H1 (cell line): ENCODE data around the gene SEL1L2. TPM values are rescaled to one million over a fixed set of nuclear protein-coding genes. Genes with fewer than 3 reads are reported as not detected.

ENCODE experiments used
- CTCF ChIA-PET: fragments of 300-600 bp; sonication (Branson Sonifier 250); formaldehyde crosslinking; loops from one replicate; lab custom pipeline; 2021; ENCODE audit not compliant: partially characterized antibody; lab: Charles Lee
- POLR2A ChIA-PET: fragments of 300-600 bp; sonication (Branson Sonifier 250); formaldehyde crosslinking; loops from one replicate; lab custom pipeline; 2021; ENCODE audit warnings: inconsistent platforms; ENCODE audit not compliant: partially characterized antibody; lab: Charles Lee
- DNase-seq, 2 experiments: peaks; one replicate each; pipeline versions ENCODE4 v3.0.0 to v3.0.0-alpha.2; 2010 to 2022; ENCODE audit warnings: low spot score in 2 of 2, low read depth in 1 of 2, mixed read lengths in 1 of 2
- FAIRE-seq: peaks from 2 replicates; lab custom pipeline; 2011; peaks lifted over from hg19 to GRCh38; lab: Jason Lieb, UNC
- H2AFZ ChIP-seq: 2 replicates; pipeline ENCODE4 v1.8.1; 2012; ENCODE audit warnings: low read length, inconsistent platforms
- H2AK5ac ChIP-seq: 2 replicates; pipeline ENCODE4 v1.6.1; 2013; ENCODE audit warnings: low read depth, low read length
- H2BK120ac ChIP-seq: replicated peaks from 2 replicates; pipeline ENCODE3; 2013; ENCODE audit warnings: low read depth, low read length, inconsistent platforms
- H2BK12ac ChIP-seq: 2 replicates; pipeline ENCODE4 v1.6.1; 2013; ENCODE audit warnings: low read depth, low read length
- H2BK15ac ChIP-seq: 2 replicates; pipeline ENCODE4 v1.6.1; 2013; ENCODE audit warnings: low read length
- H2BK20ac ChIP-seq: 2 replicates; pipeline ENCODE4 v1.6.1; 2013; ENCODE audit warnings: low read length
- H2BK5ac ChIP-seq: 2 replicates; pipeline ENCODE4 v1.6.1; 2013; ENCODE audit warnings: low read depth, low read length
- H3K14ac ChIP-seq: 2 replicates; pipeline ENCODE4 v1.6.1; 2013; ENCODE audit warnings: inconsistent platforms; ENCODE audit not compliant: insufficient read length
- H3K18ac ChIP-seq: 2 replicates; pipeline ENCODE4 v1.6.1; 2013; ENCODE audit warnings: low read length; ENCODE audit errors: extremely low read depth
- H3K23ac ChIP-seq: 2 replicates; pipeline ENCODE4 v1.6.1; 2013; ENCODE audit warnings: inconsistent platforms; ENCODE audit not compliant: insufficient read length
- H3K23me2 ChIP-seq: 2 replicates; pipeline ENCODE4 v1.6.1; 2013; ENCODE audit warnings: low read depth, low read length
- H3K27ac ChIP-seq: 2 replicates; pipeline ENCODE4 v1.6.1; 2011; ENCODE audit warnings: low read depth, low read length, inconsistent platforms
- H3K27me3 ChIP-seq, 4 experiments: replicated peaks in 1 of 4; 1 replicate in 1 of 4; 2 replicates in 3 of 4; pipeline versions ENCODE4 v1.6.1 to v1.8.1; 2011 to 2013; ENCODE audit warnings: low read length in 3 of 4, mild to moderate bottlenecking in 3 of 4, inconsistent platforms in 2 of 4, mixed read lengths in 2 of 4, moderate library complexity in 1 of 4; ENCODE audit not compliant: control insufficient read depth in 3 of 4, insufficient read depth in 3 of 4; ENCODE audit errors: extremely low read depth in 1 of 4
- H3K36me3 ChIP-seq, 4 experiments: 2 replicates each; pipeline versions ENCODE4 v1.6.1 to v1.8.1; 2011 to 2013; ENCODE audit warnings: mild to moderate bottlenecking in 4 of 4, low read length in 3 of 4, moderate library complexity in 2 of 4, control low read depth in 1 of 4, inconsistent platforms in 1 of 4; ENCODE audit not compliant: insufficient read depth in 4 of 4, control insufficient read depth in 2 of 4
- H3K4ac ChIP-seq: replicated peaks from 2 replicates; pipeline ENCODE3; 2013; ENCODE audit warnings: low read length, low read depth, mixed read lengths, inconsistent platforms; ENCODE audit not compliant: insufficient read length
- H3K4me1 ChIP-seq, 4 experiments: replicated peaks in 1 of 4; 1 replicate in 1 of 4; 2 replicates in 3 of 4; pipeline versions ENCODE4 v1.6.1 to v1.8.1; 2011 to 2013; ENCODE audit warnings: low read length in 3 of 4, inconsistent platforms in 2 of 4, mixed read lengths in 1 of 4; ENCODE audit not compliant: insufficient read depth in 4 of 4, control insufficient read depth in 3 of 4
- H3K4me2 ChIP-seq, 2 experiments: 2 replicates each; pipeline versions ENCODE4 v1.6.1 to v1.8.1; 2011 to 2013; ENCODE audit warnings: low read depth in 2 of 2, low read length in 2 of 2, control low read depth in 1 of 2, inconsistent platforms in 1 of 2, mild to moderate bottlenecking in 1 of 2; ENCODE audit not compliant: insufficient read depth in 1 of 2
- H3K4me3 ChIP-seq, 4 experiments: fragments of 200-600, 300-600 bp in 1 of 4; sonication (generic), shearing (Covaris generic), sonication (Bioruptor Twin) in 1 of 4; 2 replicates each; pipeline versions ENCODE4 v1.5.1 to v1.8.1; 2011 to 2016; ENCODE audit warnings: low read length in 4 of 4, low read depth in 3 of 4, control low read depth in 2 of 4, inconsistent platforms in 2 of 4, mild to moderate bottlenecking in 2 of 4, mixed read lengths in 1 of 4, moderate library complexity in 1 of 4; ENCODE audit not compliant: insufficient read depth in 2 of 4; ENCODE audit errors: extremely low read depth in 1 of 4
- H3K56ac ChIP-seq: replicated peaks from 2 replicates; pipeline ENCODE3; 2013; ENCODE audit warnings: low read depth, mild to moderate bottlenecking, mixed read lengths, low read length, inconsistent platforms; ENCODE audit not compliant: insufficient read length
- H3K79me1 ChIP-seq: 2 replicates; pipeline ENCODE4 v1.6.1; 2013; ENCODE audit warnings: low read depth, low read length, control low read depth
- H3K79me2 ChIP-seq, 2 experiments: 2 replicates each; pipeline versions ENCODE4 v1.6.1 to v1.8.1; 2012 to 2013; ENCODE audit warnings: low read length in 2 of 2, mild to moderate bottlenecking in 2 of 2, inconsistent platforms in 1 of 2; ENCODE audit not compliant: insufficient read depth in 2 of 2, control insufficient read depth in 1 of 2
- H3K9ac ChIP-seq, 4 experiments: replicated peaks in 1 of 4; 1 replicate in 1 of 4; 2 replicates in 3 of 4; pipeline versions ENCODE4 v1.6.1 to v1.8.1; 2011 to 2013; ENCODE audit warnings: low read depth in 3 of 4, low read length in 3 of 4, control low read depth in 2 of 4, mild to moderate bottlenecking in 2 of 4, moderate library complexity in 2 of 4, inconsistent platforms in 1 of 4; ENCODE audit errors: extremely low read depth in 1 of 4
- H3K9me3 ChIP-seq, 2 experiments: 2 replicates each; pipeline versions ENCODE4 v1.6.1 to v1.8.1; 2012 to 2013; ENCODE audit warnings: mild to moderate bottlenecking in 2 of 2, moderate library complexity in 2 of 2, control low read depth in 1 of 2, inconsistent platforms in 1 of 2, low read depth in 1 of 2, low read length in 1 of 2, mixed read lengths in 1 of 2; ENCODE audit not compliant: insufficient read depth in 2 of 2
- H4K20me1 ChIP-seq, 2 experiments: replicated peaks in 1 of 2; 2 replicates each; pipeline versions ENCODE3 to v1.8.1; 2011 to 2013; ENCODE audit warnings: inconsistent platforms in 2 of 2, low read length in 2 of 2, mild to moderate bottlenecking in 1 of 2; ENCODE audit not compliant: insufficient read depth in 2 of 2, control insufficient read depth in 1 of 2
- H4K5ac ChIP-seq: 2 replicates; pipeline ENCODE4 v1.6.1; 2013; ENCODE audit warnings: low read length, low read depth, mixed read lengths, inconsistent platforms; ENCODE audit not compliant: insufficient read length
- H4K8ac ChIP-seq: 2 replicates; pipeline ENCODE4 v1.8.0; 2013; ENCODE audit warnings: mild to moderate bottlenecking, moderate library complexity, low read length, inconsistent platforms; ENCODE audit not compliant: insufficient read depth; ENCODE audit errors: extremely low read depth
- H4K91ac ChIP-seq: replicated peaks from 2 replicates; pipeline ENCODE3; 2013; ENCODE audit warnings: low read length, mixed read lengths, inconsistent platforms; ENCODE audit not compliant: insufficient read length
- CBX8 ChIP-seq: fragments of 300-800, 300-1000 bp; sonication (generic); IDR thresholded peaks from 2 replicates; pipeline ENCODE4 v1.7.1; 2016; ENCODE audit warnings: low read depth, low read length, borderline replicate concordance
- EP300 ChIP-seq, 2 experiments: IDR thresholded peaks; 1 replicate in 1 of 2; 2 replicates in 1 of 2; pipeline ENCODE4 v1.6.1; 2011 to 2012; ENCODE audit warnings: low read depth in 2 of 2, low read length in 2 of 2, mild to moderate bottlenecking in 2 of 2, borderline replicate concordance in 1 of 2, inconsistent platforms in 1 of 2, moderate library complexity in 1 of 2
- HDAC2 ChIP-seq, 2 experiments: fragments of 300-600 bp in 1 of 2; sonication (generic) in 1 of 2; IDR thresholded peaks; 2 replicates each; pipeline ENCODE4 v1.6.1; 2011 to 2012; ENCODE audit warnings: low read depth in 2 of 2, low read length in 2 of 2, mild to moderate bottlenecking in 2 of 2, moderate library complexity in 2 of 2, borderline replicate concordance in 1 of 2, inconsistent platforms in 1 of 2
- KDM1A ChIP-seq: fragments of 200-600, 300-600 bp; sonication (generic); IDR thresholded peaks from 2 replicates; pipeline ENCODE4 v1.7.1; 2016; ENCODE audit warnings: mild to moderate bottlenecking, low read length, borderline replicate concordance
- KDM4A ChIP-seq: IDR thresholded peaks from one replicate; pipeline ENCODE4 v1.7.1; 2012; ENCODE audit warnings: low read depth, mild to moderate bottlenecking, moderate library complexity, low read length, inconsistent platforms; ENCODE audit not compliant: severe bottlenecking
- MAFK ChIP-seq: IDR thresholded peaks from 2 replicates; pipeline ENCODE4 v1.6.1; 2012; ENCODE audit warnings: low read depth, mild to moderate bottlenecking, improper control_type of control experiment, low read length
- NRF1 ChIP-seq: IDR thresholded peaks from 2 replicates; pipeline ENCODE4 v1.6.1; 2011; ENCODE audit warnings: mild to moderate bottlenecking, low read depth, low read length, improper control_type of control experiment
- POLR2A ChIP-seq, 2 experiments: IDR thresholded peaks; 1 replicate in 1 of 2; 2 replicates in 1 of 2; pipeline ENCODE4 v1.6.1; 2011; ENCODE audit warnings: low read depth in 2 of 2, low read length in 2 of 2, mild to moderate bottlenecking in 2 of 2; ENCODE audit errors: control extremely low read depth in 1 of 2
- POU5F1 ChIP-seq: IDR thresholded peaks from 2 replicates; pipeline ENCODE4 v1.6.1; 2011; ENCODE audit warnings: low read depth, mild to moderate bottlenecking, low read length, moderate library complexity
- SP1 ChIP-seq: IDR thresholded peaks from 2 replicates; pipeline ENCODE4 v1.6.1; 2011; ENCODE audit warnings: low read depth, low read length
- SUZ12 ChIP-seq: fragments of 200-600 bp; sonication (generic); IDR thresholded peaks from 2 replicates; pipeline ENCODE4 v1.6.1; 2012; ENCODE audit warnings: mild to moderate bottlenecking, inconsistent platforms, low read length, moderate library complexity, mixed read lengths
- TAF1 ChIP-seq: IDR thresholded peaks from 2 replicates; pipeline ENCODE4 v1.6.1; 2011; ENCODE audit warnings: mild to moderate bottlenecking, low read depth, low read length
- WGBS, 2 experiments: shearing (Covaris generic) in 1 of 2; methylation state at CpG; one replicate each; pipeline versions ENCODE4 v1.1.6 to v1.1.7; 2013 to 2015; ENCODE audit warnings: low lambda C conversion rate in 2 of 2, mixed read lengths in 2 of 2, inconsistent platforms in 1 of 2, low coverage in 1 of 2, missing lambda C conversion rate in 1 of 2; ENCODE audit not compliant: insufficient replicate concordance in 2 of 2, insufficient coverage in 1 of 2, insufficient read length in 1 of 2; ENCODE audit errors: extremely low coverage in 1 of 2, missing lambda C conversion rate in 1 of 2; 5-methylcytosine and 5-hydroxymethylcytosine counted together
- polyA plus RNA-seq, 7 experiments: library from polyadenylated mRNA; depleted of rRNA in 3 of 7; stranded (reverse) in 5 of 7; unstranded in 2 of 7; fragments of >200 nt in 5 of 7; fragments of 200-250 nt in 2 of 7; gene quantifications; 1 replicate in 5 of 7; 2 replicates in 1 of 7; 4 replicates in 1 of 7; pipeline versions ENCODE4 v1.2.1 to v1.2.3, GENCODE V29; 2011 to 2013; ENCODE audit warnings: missing spikeins in 2 of 7, mixed read lengths in 2 of 7
- total RNA-seq: library from RNA; stranded (reverse); fragmentation: NEBNext Ultra II Directional; extraction: Animal tissue kit (Norgen Biotek cat#: 25700); gene quantifications from 2 replicates; pipeline ENCODE4 v1.2.1, GENCODE V29; 2021
- TF ChIP-seq, protein P1 (sequence below): IDR thresholded peaks from 2 replicates; pipeline ENCODE4 v1.6.1; 2011; ENCODE audit warnings: low read length, improper control_type of control experiment

The SEL1L2 gene
- total and polyA plus RNA-seq, 2 of the 8 experiments (the other 6 are each of a cell fraction or from before 2014, with no cell fraction given): not detected

DNA sequence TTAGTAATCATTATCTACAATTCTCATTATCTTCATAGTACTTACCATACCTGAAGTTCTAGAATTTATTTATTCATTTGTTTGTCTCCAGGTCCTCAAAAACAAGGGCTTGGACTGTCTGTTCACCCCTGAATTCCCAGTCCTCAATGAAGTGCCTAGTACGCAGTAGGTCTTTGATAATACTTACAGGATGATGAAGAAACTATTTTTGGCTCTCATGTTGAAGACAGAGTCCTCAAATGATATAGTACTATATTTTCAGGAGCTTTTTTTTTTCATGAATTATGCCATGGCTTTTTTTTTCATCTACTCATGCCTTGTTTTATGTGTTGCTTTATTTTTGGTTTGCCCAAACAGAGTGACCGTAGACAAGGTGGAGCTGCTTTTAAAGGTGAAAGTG lies 139.1 kb downstream of the SEL1L2 start:
- H3K36me3 ChIP-seq: no peaks in the 10 kb centered on the region
- no peaks in the 10 kb centered on the region; the same call in 1 of the 2 replicates for H3K23me2 ChIP-seq
- FAIRE-seq (no peak), DNase-seq (no peak)
- no peak overlapping the region for H2BK15ac ChIP-seq
- H2BK12ac ChIP-seq: no peak overlapping the region
- no peak overlapping the region for H3K4me3 ChIP-seq
- no peak overlapping the region for H2BK20ac ChIP-seq
- H3K9me3 ChIP-seq: no peaks in the 10 kb centered on the region
- H3K79me1 ChIP-seq: no peaks in the 10 kb centered on the region
- H2AK5ac ChIP-seq: no peak overlapping the region
- H4K5ac ChIP-seq: no peak overlapping the region
- H2AFZ ChIP-seq: no peak overlapping the region
- TF ChIP-seq EP300 (IDR thresholded peaks at IDR 0.05; ENCODE audit: borderline replicate concordance in 1 of 2, low read depth in 2 of 2, low read length in 2 of 2) (no peak), KDM4A (no peak), CBX8 (no peak), POU5F1 (no peak), MAFK (no peak), SUZ12 (no peak), TAF1 (no peak), HDAC2 (IDR thresholded peaks at IDR 0.05; ENCODE audit: borderline replicate concordance in 1 of 2, low read depth in 2 of 2, low read length in 2 of 2) (no peak), POLR2A (IDR thresholded peaks at IDR 0.05; ENCODE audit: control extremely low read depth in 1 of 2, low read depth in 2 of 2, low read length in 2 of 2) (no peak), SP1 (no peak), NRF1 (no peak), KDM1A (no peak)
- TF ChIP-seq, protein P1, sequence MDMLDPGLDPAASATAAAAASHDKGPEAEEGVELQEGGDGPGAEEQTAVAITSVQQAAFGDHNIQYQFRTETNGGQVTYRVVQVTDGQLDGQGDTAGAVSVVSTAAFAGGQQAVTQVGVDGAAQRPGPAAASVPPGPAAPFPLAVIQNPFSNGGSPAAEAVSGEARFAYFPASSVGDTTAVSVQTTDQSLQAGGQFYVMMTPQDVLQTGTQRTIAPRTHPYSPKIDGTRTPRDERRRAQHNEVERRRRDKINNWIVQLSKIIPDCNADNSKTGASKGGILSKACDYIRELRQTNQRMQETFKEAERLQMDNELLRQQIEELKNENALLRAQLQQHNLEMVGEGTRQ: no peak
- WGBS, 2 experiments: 91% methylated on average over 2 of the region's 2 CpGs; no CpG with 5 or more reads in 1 of the 2 experiments
- H3K79me2 ChIP-seq: no peaks in the 10 kb centered on the region
- no peak overlapping the region for H3K14ac ChIP-seq
- no peaks in the 10 kb centered on the region for H3K4me1 ChIP-seq
- no peak overlapping the region for H2BK120ac ChIP-seq
- no peak overlapping the region for H3K9ac ChIP-seq
- ChIA-PET CTCF (interaction anchor here (0.6 to 1.1 kb wide), 3 partner anchors 31 to 216 kb away, joined by 3 read pairs; no protein-coding TSS in a partner anchor), POLR2A (no interaction called here)
- no peaks in the 10 kb centered on the region for H4K20me1 ChIP-seq
- H4K8ac ChIP-seq: no peak overlapping the region
- no peak overlapping the region for H3K27ac ChIP-seq
- H2BK5ac ChIP-seq: no peak overlapping the region
- no peak overlapping the region for H3K18ac ChIP-seq
- H3K56ac ChIP-seq: no peak overlapping the region
- no peaks in the 10 kb centered on the region for H3K27me3 ChIP-seq
- H3K4me2 ChIP-seq: no peak overlapping the region
- no peak overlapping the region for H3K4ac ChIP-seq
- H4K91ac ChIP-seq: no peak overlapping the region
- no peak overlapping the region for H3K23ac ChIP-seq
